ENCODE measurements around the gene PXDN. TPM values are rescaled to one million over a fixed set of nuclear protein-coding genes. Genes with fewer than 3 reads are reported as not detected.

Gene PXDN
- total and polyA plus RNA-seq, 11 donors, result 5.9 to 83.7 (median 28.2) TPM

DNA sequence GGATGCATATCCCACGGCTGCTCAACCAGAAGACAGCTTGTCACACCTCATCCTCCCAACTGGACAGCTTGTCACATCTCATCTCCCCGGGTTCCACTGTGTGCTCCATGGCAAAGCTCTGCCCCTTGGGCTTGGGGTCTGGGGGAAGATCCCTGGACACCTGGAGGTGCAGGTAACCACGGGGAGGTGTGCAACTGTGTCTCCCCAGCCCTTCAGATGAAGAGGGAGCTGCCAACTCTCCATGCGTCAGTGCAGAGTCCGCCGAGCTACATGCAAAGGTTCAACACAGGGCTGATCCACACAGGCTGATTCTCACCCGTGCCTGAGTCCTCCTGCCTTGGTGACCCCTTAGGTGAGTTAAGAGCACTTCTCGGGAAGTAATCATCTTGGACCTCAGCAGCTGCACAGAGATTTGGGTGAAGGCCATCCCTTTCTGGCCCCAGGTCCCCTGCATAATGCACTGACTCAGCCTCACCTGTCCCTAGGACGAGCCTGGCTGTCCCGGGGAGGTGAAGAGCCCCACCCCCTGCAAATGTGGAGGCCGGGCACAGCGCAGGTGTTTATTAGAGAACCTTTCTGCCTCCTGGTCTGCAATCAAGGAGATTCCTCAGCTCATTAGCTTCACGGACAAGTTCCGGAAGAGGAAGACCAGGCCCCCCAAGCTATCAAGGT lies 157.9 kb downstream of the PXDN start:
- Histone ChIP-seq H3K27ac (no peak overlapping the region), H3K36me3 (no peaks in the 10 kb centered on the region), H3K4me3 (no peak overlapping the region), H3K9me3 (peaks cover 0 to 4% (median 0%) of the 10 kb centered on the region in 12 donors), H3K27me3 (peaks cover 0 to 7% (median 0%) of the 10 kb centered on the region in 9 donors), H3K4me1 (peaks cover 0 to 17% (median 8%) of the 10 kb centered on the region in 12 donors)
- no peak for TF ChIP-seq POLR2A (IDR thresholded peaks at IDR 0.05)
- no peak for TF ChIP-seq CTCF (IDR thresholded peaks at IDR 0.05)
- no peak for ATAC-seq
- WGBS, 4 donors, result 90 to 93% (median 92%) methylated on average over 13 to 14 of the region's 14 CpGs
- DNase-seq, result no peak
- intact Hi-C loops (cut with DNase I), result loop anchor here in 1 of 10 donors (10.0 kb wide), 1 partner anchor 238 kb away; no protein-coding TSS in a partner anchor

GRCh38 chr2:1585635-1586034 lies 158.7 kb downstream of the PXDN start:
- Histone ChIP-seq H3K27me3 (peaks cover 0 to 2% (median 0%) of the 10 kb centered on the region in 9 donors), H3K4me1 (peaks cover 0 to 10% (median under 1%) of the 10 kb centered on the region in 12 donors), H3K4me3 (no peak overlapping the region), H3K27ac (no peak overlapping the region), H3K36me3 (no peaks in the 10 kb centered on the region), H3K9me3 (peaks cover 0 to 4% (median 0%) of the 10 kb centered on the region in 12 donors)
- DNase-seq (no peak), ATAC-seq (no peak)
- intact Hi-C loops (cut with DNase I), result loop anchor here in 1 of 10 donors (10.0 kb wide), 1 partner anchor 239 kb away; no protein-coding TSS in a partner anchor
- 88 to 94% (median 91%) methylated on average over 16 to 17 of the region's 17 CpGs for WGBS, 4 donors
- TF ChIP-seq CTCF (IDR thresholded peaks at IDR 0.05) (no peak), POLR2A (IDR thresholded peaks at IDR 0.05) (no peak)

DNA sequence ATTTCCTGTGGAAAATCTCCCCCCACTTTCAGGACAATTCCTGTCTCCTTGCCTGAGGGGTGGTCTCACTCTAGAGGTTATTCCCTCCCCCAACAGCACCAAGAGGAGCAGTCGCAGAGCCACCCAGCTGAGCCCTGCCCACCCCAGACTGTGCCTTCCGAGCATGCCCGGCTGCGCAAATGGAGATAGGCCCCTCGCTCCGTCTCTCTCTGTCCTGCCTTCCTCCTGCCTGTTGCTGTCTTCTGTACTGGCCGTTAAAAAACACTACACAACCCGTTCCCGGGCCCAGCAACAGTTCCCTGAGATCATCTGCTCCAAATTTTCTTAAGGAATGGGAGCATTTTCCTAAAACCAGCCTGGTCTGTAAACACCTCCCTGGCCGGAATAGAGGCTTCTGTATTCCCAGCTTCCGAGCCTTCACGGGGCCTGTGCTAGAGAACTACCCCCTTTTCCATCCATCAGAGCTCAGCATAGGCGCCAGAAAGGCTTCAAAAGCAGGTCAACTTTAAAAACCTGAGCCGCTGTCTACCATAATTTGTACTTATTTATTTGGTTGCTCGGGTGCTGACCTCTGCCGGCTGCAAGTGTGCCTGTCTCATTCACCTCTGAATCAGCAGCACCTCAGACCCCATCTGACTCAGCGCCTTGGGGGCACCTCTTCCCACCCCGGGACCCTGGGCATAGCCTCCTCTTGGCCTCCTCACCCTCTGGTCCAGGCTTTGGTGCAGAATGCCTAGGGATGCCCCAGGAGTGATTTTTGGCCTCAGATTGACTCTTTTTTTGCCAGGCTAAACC lies 159.4 kb downstream of the PXDN start:
- Histone ChIP-seq H3K27me3 (no peaks in the 10 kb centered on the region), H3K27ac (no peak overlapping the region), H3K36me3 (no peaks in the 10 kb centered on the region), H3K4me1 (peaks cover 0 to 5% (median 0%) of the 10 kb centered on the region in 12 donors), H3K9me3 (no peaks in the 10 kb centered on the region), H3K4me3 (no peak overlapping the region)
- 92 to 98% (median 92%) methylated on average over 18 of the region's 18 CpGs for WGBS, 4 donors
- TF ChIP-seq CTCF (IDR thresholded peaks at IDR 0.05) (no peak), POLR2A (IDR thresholded peaks at IDR 0.05) (no peak)
- ATAC-seq (no peak), DNase-seq (no peak)
- intact Hi-C loops (cut with DNase I), result loop anchor here in 1 of 10 donors (10.0 kb wide), 1 partner anchor 240 kb away; no protein-coding TSS in a partner anchor

DNA sequence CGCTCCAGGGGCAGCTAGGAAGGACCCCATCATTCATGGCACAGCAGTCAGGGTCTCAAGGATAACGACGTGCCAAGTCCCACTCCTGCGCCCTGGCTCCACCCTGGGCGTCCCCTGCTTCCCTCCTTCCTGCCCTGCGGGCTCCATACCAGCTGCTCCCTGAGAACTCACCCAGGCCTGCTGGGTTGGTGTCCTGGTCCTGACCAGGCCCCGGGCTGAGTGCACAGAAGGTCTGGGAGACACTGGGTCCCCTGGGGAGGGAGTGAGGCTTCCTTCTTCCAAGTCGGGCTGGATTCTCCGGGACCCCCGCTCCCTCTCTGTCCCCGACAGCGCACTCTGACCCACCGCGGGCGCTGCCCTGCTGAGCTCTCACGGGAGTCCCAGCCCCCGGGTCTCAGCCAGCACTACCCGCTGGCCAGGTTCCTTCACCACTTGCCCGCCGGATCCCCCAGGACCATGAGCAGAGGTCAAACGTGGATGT lies 160.2 kb downstream of the PXDN start:
- TF ChIP-seq POLR2A (IDR thresholded peaks at IDR 0.05) (no peak), CTCF (IDR thresholded peaks at IDR 0.05) (no peak)
- H3K4me1 ChIP-seq, result peaks cover 0 to 5% (median 0%) of the 10 kb centered on the region in 12 donors
- intact Hi-C loops (cut with DNase I), result loop anchor here in 1 of 10 donors (10.0 kb wide), 1 partner anchor 241 kb away; no protein-coding TSS in a partner anchor
- no peaks in the 10 kb centered on the region for H3K36me3 ChIP-seq
- ATAC-seq, result no peak
- 92 to 96% (median 94%) methylated on average over 15 to 21 of the region's 21 CpGs for WGBS, 4 donors
- no peaks in the 10 kb centered on the region for H3K27me3 ChIP-seq
- peak in 1 of 5 donors; percentile 20 for DNase-seq
- no peak overlapping the region for H3K27ac ChIP-seq
- no peak overlapping the region for H3K4me3 ChIP-seq
- no peaks in the 10 kb centered on the region for H3K9me3 ChIP-seq

Data from heart left ventricle (tissue), 16 donors.